Astrocyte (in vitro differentiated cells and primary cell): ENCODE measurements around the gene EVC2.

ENCODE experiments used
- EZH2 ChIP-seq: IDR thresholded peaks from 2 replicates; pipeline ENCODE4 v1.6.1; 2012; ENCODE audit warnings: mild to moderate bottlenecking, low read length, inconsistent platforms; ENCODE audit not compliant: insufficient read depth
- TF ChIP-seq, protein P1 (sequence below): IDR thresholded peaks from 2 replicates; pipeline ENCODE4 v1.5.1; 2011; ENCODE audit warnings: low read depth, mild to moderate bottlenecking, inconsistent platforms, low read length, moderate library complexity; ENCODE audit not compliant: insufficient read depth

DNA sequence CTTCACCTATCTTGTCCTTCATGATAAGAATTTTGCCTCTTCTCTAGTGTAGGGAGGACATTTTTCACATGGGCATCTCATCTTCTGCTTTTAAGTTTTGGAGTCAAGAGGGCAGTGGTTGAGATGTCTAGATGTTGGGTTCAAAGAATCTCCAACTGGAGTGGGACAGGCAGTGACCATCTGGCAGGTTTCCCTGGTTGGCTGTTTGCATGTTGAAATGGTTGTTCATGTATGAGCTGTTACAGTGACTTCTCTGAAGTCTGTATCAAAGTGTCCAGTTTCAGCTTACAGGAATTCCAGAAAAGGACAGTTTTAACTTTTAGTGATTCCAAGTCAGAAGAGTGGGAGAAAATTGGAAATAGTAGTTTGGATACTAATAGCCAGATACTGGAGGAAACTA, 192.7 kb downstream of the EVC2 start:
- TF ChIP-seq, protein P1, sequence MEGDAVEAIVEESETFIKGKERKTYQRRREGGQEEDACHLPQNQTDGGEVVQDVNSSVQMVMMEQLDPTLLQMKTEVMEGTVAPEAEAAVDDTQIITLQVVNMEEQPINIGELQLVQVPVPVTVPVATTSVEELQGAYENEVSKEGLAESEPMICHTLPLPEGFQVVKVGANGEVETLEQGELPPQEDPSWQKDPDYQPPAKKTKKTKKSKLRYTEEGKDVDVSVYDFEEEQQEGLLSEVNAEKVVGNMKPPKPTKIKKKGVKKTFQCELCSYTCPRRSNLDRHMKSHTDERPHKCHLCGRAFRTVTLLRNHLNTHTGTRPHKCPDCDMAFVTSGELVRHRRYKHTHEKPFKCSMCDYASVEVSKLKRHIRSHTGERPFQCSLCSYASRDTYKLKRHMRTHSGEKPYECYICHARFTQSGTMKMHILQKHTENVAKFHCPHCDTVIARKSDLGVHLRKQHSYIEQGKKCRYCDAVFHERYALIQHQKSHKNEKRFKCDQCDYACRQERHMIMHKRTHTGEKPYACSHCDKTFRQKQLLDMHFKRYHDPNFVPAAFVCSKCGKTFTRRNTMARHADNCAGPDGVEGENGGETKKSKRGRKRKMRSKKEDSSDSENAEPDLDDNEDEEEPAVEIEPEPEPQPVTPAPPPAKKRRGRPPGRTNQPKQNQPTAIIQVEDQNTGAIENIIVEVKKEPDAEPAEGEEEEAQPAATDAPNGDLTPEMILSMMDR: no peak
- TF ChIP-seq EZH2: no peak
